ENCODE data around the gene SLC45A3. TPM values are rescaled to one million over a fixed set of nuclear protein-coding genes. Genes with fewer than 3 reads are reported as not detected.

SLC45A3 gene
- total RNA-seq, 1 experiment from 2014 or later = 3.0 TPM

DNA sequence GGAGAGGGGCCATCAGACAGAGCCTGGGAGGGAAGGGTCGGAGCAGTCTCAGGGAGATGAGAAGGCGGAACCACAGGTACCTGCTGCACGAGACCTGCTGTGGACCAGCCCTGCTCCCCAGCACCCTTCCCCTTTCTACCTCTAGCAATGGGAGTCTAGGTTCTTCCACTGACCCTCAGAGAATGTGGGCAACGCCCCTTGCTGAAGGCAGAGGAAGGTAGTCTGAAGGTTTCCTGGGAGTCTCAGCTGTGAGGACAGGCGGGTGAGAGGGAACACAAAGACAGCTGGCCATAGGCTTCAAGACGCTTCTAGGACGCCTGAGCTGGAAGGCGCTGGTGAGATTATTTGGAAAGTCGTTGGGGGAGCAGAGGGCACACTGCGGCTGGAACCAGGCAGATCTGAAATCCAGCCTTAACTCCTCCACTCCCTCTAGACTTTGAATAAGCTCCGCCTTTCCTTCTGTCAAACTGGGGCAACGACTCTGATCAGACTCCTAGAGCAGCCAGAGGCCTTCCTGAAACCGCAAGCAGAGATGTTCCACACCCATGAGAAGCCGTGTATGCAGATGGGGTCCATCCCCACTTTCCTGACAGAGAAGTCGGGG lies 18.1 kb downstream of the SLC45A3 start:
- in situ Hi-C loops (cut with HindIII; ENCODE audit: low pct_unique_long_range_greater_than_20kb, low sequenced_read_pairs) = no loop called here
- H3K4me1 ChIP-seq (ENCODE audit: control insufficient read depth, insufficient read depth, low read length) = peaks cover 18% of the 10 kb centered on the region
- no peak for TF ChIP-seq SIN3A (IDR thresholded peaks at IDR 0.05; ENCODE audit: borderline replicate concordance, insufficient read depth, low read depth, low read length)
- TF ChIP-seq, protein P1, sequence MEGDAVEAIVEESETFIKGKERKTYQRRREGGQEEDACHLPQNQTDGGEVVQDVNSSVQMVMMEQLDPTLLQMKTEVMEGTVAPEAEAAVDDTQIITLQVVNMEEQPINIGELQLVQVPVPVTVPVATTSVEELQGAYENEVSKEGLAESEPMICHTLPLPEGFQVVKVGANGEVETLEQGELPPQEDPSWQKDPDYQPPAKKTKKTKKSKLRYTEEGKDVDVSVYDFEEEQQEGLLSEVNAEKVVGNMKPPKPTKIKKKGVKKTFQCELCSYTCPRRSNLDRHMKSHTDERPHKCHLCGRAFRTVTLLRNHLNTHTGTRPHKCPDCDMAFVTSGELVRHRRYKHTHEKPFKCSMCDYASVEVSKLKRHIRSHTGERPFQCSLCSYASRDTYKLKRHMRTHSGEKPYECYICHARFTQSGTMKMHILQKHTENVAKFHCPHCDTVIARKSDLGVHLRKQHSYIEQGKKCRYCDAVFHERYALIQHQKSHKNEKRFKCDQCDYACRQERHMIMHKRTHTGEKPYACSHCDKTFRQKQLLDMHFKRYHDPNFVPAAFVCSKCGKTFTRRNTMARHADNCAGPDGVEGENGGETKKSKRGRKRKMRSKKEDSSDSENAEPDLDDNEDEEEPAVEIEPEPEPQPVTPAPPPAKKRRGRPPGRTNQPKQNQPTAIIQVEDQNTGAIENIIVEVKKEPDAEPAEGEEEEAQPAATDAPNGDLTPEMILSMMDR (IDR thresholded peaks at IDR 0.05) = no peak
- TF ChIP-seq, protein P2, sequence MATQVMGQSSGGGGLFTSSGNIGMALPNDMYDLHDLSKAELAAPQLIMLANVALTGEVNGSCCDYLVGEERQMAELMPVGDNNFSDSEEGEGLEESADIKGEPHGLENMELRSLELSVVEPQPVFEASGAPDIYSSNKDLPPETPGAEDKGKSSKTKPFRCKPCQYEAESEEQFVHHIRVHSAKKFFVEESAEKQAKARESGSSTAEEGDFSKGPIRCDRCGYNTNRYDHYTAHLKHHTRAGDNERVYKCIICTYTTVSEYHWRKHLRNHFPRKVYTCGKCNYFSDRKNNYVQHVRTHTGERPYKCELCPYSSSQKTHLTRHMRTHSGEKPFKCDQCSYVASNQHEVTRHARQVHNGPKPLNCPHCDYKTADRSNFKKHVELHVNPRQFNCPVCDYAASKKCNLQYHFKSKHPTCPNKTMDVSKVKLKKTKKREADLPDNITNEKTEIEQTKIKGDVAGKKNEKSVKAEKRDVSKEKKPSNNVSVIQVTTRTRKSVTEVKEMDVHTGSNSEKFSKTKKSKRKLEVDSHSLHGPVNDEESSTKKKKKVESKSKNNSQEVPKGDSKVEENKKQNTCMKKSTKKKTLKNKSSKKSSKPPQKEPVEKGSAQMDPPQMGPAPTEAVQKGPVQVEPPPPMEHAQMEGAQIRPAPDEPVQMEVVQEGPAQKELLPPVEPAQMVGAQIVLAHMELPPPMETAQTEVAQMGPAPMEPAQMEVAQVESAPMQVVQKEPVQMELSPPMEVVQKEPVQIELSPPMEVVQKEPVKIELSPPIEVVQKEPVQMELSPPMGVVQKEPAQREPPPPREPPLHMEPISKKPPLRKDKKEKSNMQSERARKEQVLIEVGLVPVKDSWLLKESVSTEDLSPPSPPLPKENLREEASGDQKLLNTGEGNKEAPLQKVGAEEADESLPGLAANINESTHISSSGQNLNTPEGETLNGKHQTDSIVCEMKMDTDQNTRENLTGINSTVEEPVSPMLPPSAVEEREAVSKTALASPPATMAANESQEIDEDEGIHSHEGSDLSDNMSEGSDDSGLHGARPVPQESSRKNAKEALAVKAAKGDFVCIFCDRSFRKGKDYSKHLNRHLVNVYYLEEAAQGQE (IDR thresholded peaks at IDR 0.05; ENCODE audit: insufficient read depth in 1 of 2, low read depth in 2 of 2, low read length in 1 of 2) = no peak
- no peak for TF ChIP-seq POLR2AphosphoS5 (IDR thresholded peaks at IDR 0.05; ENCODE audit: low read depth, low read length)
- no peak for TF ChIP-seq TCF7L2 (IDR thresholded peaks at IDR 0.05; ENCODE audit: low read depth, low read length)
- no peaks in the 10 kb centered on the region for H3K36me3 ChIP-seq (ENCODE audit: control insufficient read depth, insufficient read depth, low read length)
- H3K27ac ChIP-seq (ENCODE audit: low read length) = no peak overlapping the region
- POLR2A ChIA-PET = no interaction called here
- no peak for ATAC-seq
- no peaks in the 10 kb centered on the region for H3K27me3 ChIP-seq (ENCODE audit: control insufficient read depth, insufficient read depth, low read length)
- CTCF ChIA-PET = interaction anchor here (1.1 kb wide), 1 partner anchor 315 kb away, joined by 3 read pairs; no protein-coding TSS in a partner anchor
- no peak for DNase-seq (ENCODE audit: low read depth, low spot score)
- no TSS peak for BruUV-seq (replicated peaks)
- no peak overlapping the region for H3K4me3 ChIP-seq (ENCODE audit: low read depth in 2 of 2, low read length in 2 of 2)
- intact Hi-C loops (cut with micrococcal nuclease; ENCODE audit: unreplicated experiment) = no loop called here
- no peaks in the 10 kb centered on the region for H3K9me3 ChIP-seq (ENCODE audit: control insufficient read depth, insufficient read depth, low read depth, low read length)

DNA sequence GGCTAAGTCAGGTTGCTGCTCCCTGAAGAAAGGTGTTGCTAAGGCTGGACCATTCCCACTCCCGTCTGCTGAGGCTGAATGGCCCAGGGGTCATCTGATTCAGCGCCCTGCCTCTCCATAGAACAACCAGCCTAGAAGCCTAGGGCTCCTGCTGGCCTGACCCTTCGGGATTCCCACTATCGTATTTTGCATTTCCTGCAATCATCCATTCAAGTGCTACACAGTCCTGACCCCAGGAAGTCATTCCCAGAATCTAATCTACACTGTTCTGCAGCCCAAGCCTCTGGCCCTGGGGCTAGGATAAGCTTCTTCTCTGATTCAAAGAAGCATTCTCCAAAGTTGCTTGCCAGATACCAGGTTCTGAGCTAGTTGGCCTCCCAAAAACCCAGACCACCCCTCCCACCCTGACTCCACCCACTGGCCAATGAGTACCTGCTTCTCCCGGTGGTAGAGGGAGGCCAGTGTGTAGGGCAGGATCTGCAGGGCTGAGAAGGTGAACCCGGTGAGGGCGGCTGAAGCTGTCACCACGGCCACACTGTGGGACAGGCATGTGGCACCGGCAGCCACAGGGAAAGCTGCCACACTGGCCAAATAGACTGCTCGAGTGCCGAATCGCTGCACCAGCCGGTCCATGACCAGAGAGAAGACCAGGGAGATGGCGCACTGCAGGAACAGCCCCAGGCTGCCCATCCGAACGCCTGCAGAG lies 18.7 kb downstream of the SLC45A3 start:
- BruUV-seq (replicated peaks) = no TSS peak
- no peak overlapping the region for H3K27ac ChIP-seq (ENCODE audit: low read length)
- ChIA-PET CTCF (interaction anchor here (1.1 kb wide), 1 partner anchor 316 kb away, joined by 3 read pairs; no protein-coding TSS in a partner anchor), POLR2A (interaction anchor here (0.5 kb wide), 1 partner anchor 151 kb away, joined by 8 read pairs; the partner anchor contains the start of gene SLC41A1)
- no peak overlapping the region for H3K4me3 ChIP-seq (ENCODE audit: low read depth in 2 of 2, low read length in 2 of 2)
- H3K4me1 ChIP-seq (ENCODE audit: control insufficient read depth, insufficient read depth, low read length) = peaks cover 18% of the 10 kb centered on the region
- H3K36me3 ChIP-seq (ENCODE audit: control insufficient read depth, insufficient read depth, low read length) = no peaks in the 10 kb centered on the region
- intact Hi-C loops (cut with micrococcal nuclease; ENCODE audit: unreplicated experiment) (no loop called here), in situ Hi-C loops (cut with HindIII; ENCODE audit: low pct_unique_long_range_greater_than_20kb, low sequenced_read_pairs) (no loop called here)
- TF ChIP-seq, protein P2 (IDR thresholded peaks at IDR 0.05; ENCODE audit: insufficient read depth in 1 of 2, low read depth in 2 of 2, low read length in 1 of 2) = no peak
- TF ChIP-seq, protein P1 (IDR thresholded peaks at IDR 0.05) = no peak
- no peak for TF ChIP-seq SIN3A (IDR thresholded peaks at IDR 0.05; ENCODE audit: borderline replicate concordance, insufficient read depth, low read depth, low read length)
- no peak for TF ChIP-seq TCF7L2 (IDR thresholded peaks at IDR 0.05; ENCODE audit: low read depth, low read length)
- TF ChIP-seq POLR2AphosphoS5 (IDR thresholded peaks at IDR 0.05; ENCODE audit: low read depth, low read length) = no peak
- ATAC-seq (no peak), DNase-seq (ENCODE audit: low read depth, low spot score) (no peak)
- no peaks in the 10 kb centered on the region for H3K9me3 ChIP-seq (ENCODE audit: control insufficient read depth, insufficient read depth, low read depth, low read length)
- H3K27me3 ChIP-seq (ENCODE audit: control insufficient read depth, insufficient read depth, low read length) = no peaks in the 10 kb centered on the region

All from Panc1 (cell line).